Natural killer cell (primary cell): ENCODE data around the gene DVL3. TPM values are rescaled to one million over a fixed set of nuclear protein-coding genes. Genes with fewer than 3 reads are reported as not detected.
A peak's percentile ranks its signal among the peaks of the same experiment; 100 is the strongest.
"Not testable (repeated sequence)": the region's sequence is repeated elsewhere in the genome, so short reads cannot be mapped to it uniquely, and the experiment has no call there.

Experiments used
- ATAC-seq, 3 donors: fragments of 150-1000 bp in 2 of 3; fragments of 200-7000 bp in 1 of 3; cut with Tn5 transposase; 1 replicate in 1 of 3; 2 replicates in 2 of 3; pipeline ENCODE4 v1.10.0; 2021; ENCODE audit warnings: mild to moderate bottlenecking in 2 of 3, moderate library complexity in 2 of 3
- DNase-seq, 2 donors: peaks; one replicate each; pipeline versions ENCODE4 v3.0.0 to v3.0.0-alpha.2; 2013 to 2021; ENCODE audit warnings: mixed read lengths in 1 of 2
- H3K27ac ChIP-seq: one replicate; pipeline ENCODE4 v1.5.1; 2013; ENCODE audit warnings: mild to moderate bottlenecking, low read length
- H3K27me3 ChIP-seq: one replicate; pipeline ENCODE4 v1.6.1; 2013; ENCODE audit warnings: low read length; ENCODE audit not compliant: control insufficient read depth, insufficient read depth
- H3K36me3 ChIP-seq: one replicate; pipeline ENCODE4 v1.6.1; 2013; ENCODE audit warnings: low read length; ENCODE audit not compliant: control insufficient read depth, insufficient read depth
- H3K4me1 ChIP-seq: one replicate; pipeline ENCODE4 v1.6.1; 2013; ENCODE audit warnings: low read length; ENCODE audit not compliant: control insufficient read depth, insufficient read depth
- H3K4me3 ChIP-seq: one replicate; pipeline ENCODE4 v1.5.1; 2013; ENCODE audit warnings: low read length
- H3K9me3 ChIP-seq: one replicate; pipeline ENCODE4 v1.6.1; 2013; ENCODE audit warnings: low read length; ENCODE audit not compliant: control insufficient read depth, insufficient read depth
- H3K27ac Mint-ChIP-seq, 2 donors: one replicate each; pipeline ENCODE4 v1.8.0; 2022; ENCODE audit warnings: mild to moderate bottlenecking in 2 of 2, mixed read lengths in 2 of 2, moderate library complexity in 1 of 2
- H3K27me3 Mint-ChIP-seq, 2 donors: one replicate each; pipeline ENCODE4 v1.8.0; 2022; ENCODE audit warnings: low read depth in 2 of 2, mixed read lengths in 2 of 2
- H3K36me3 Mint-ChIP-seq: one replicate; pipeline ENCODE4 v1.8.0; 2022; ENCODE audit warnings: mixed read lengths
- H3K4me1 Mint-ChIP-seq, 2 donors: one replicate each; pipeline ENCODE4 v1.8.0; 2022; ENCODE audit warnings: mixed read lengths in 2 of 2
- H3K4me3 Mint-ChIP-seq: one replicate; pipeline ENCODE4 v1.8.0; 2022; ENCODE audit warnings: mild to moderate bottlenecking, moderate library complexity, mixed read lengths
- H3K9me3 Mint-ChIP-seq, 2 donors: one replicate each; pipeline ENCODE4 v1.8.0; 2022; ENCODE audit warnings: mixed read lengths in 2 of 2
- WGBS: methylation state at CpG from one replicate; pipeline ENCODE4 v1.1.7; 2013; ENCODE audit warnings: missing lambda C conversion rate; ENCODE audit not compliant: insufficient coverage; 5-methylcytosine and 5-hydroxymethylcytosine counted together
- intact Hi-C: fragments of 100-400 bp; cut with micrococcal nuclease; formaldehyde crosslinking; loops from one replicate; pipeline ENCODE4 v1.14.2; 2022
- total RNA-seq, 4 donors: library from RNA; stranded (reverse); fragments of 120-200 nt in 1 of 4; gene quantifications; one replicate each; pipeline versions ENCODE4 v1.2.3 to v1.2.4, GENCODE V29; 2013 to 2022
- TF ChIP-seq, protein P1 (sequence below): fragments of 200-600 bp; IDR thresholded peaks from one replicate; pipeline ENCODE4 v1.8.0; 2022; ENCODE audit warnings: antibody characterized with exemption

The DVL3 gene
- total RNA-seq, 3 donors from 2014 or later (not counting 1 experiment from before 2014, with no cell fraction given): 59.1 to 77.5 (median 59.7) TPM

DNA sequence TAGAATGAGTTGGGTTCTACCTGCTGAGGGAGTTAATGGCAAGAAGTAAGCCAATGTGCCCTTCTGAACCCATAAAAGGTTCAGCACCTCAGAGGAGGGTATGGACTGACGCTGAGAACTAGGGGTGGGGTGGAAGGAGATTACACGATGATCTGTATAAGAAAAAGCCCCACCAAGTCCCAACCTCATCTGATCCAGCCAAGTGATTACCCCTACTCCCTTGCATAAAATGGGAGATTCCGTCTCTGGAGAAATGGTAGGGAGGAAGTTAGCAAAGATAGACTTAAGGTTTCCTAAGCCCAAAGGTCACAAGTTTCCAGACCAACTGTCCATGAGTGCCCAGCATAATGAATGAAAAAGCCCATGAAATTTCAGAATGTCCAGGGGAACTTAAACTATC lies 7.1 kb upstream of the DVL3 start:
- H3K4me3 ChIP-seq: no peak overlapping the region
- Mint-ChIP-seq H3K27ac (no peak overlapping the region), H3K4me3 (no peak overlapping the region), H3K9me3 (no peaks in the 10 kb centered on the region), H3K27me3 (no peaks in the 10 kb centered on the region), H3K36me3 (no peaks in the 10 kb centered on the region), H3K4me1 (no peaks in the 10 kb centered on the region)
- WGBS: 100% methylated on average over 1 of the region's 3 CpGs
- peaks cover 32% of the 10 kb centered on the region for H3K36me3 ChIP-seq
- intact Hi-C loops: no loop called here
- H3K27ac ChIP-seq: no peak overlapping the region
- H3K27me3 ChIP-seq: no peaks in the 10 kb centered on the region
- ATAC-seq (no peak), DNase-seq (no peak)
- H3K4me1 ChIP-seq: no peaks in the 10 kb centered on the region
- TF ChIP-seq, protein P1, sequence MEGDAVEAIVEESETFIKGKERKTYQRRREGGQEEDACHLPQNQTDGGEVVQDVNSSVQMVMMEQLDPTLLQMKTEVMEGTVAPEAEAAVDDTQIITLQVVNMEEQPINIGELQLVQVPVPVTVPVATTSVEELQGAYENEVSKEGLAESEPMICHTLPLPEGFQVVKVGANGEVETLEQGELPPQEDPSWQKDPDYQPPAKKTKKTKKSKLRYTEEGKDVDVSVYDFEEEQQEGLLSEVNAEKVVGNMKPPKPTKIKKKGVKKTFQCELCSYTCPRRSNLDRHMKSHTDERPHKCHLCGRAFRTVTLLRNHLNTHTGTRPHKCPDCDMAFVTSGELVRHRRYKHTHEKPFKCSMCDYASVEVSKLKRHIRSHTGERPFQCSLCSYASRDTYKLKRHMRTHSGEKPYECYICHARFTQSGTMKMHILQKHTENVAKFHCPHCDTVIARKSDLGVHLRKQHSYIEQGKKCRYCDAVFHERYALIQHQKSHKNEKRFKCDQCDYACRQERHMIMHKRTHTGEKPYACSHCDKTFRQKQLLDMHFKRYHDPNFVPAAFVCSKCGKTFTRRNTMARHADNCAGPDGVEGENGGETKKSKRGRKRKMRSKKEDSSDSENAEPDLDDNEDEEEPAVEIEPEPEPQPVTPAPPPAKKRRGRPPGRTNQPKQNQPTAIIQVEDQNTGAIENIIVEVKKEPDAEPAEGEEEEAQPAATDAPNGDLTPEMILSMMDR: no peak
- H3K9me3 ChIP-seq: no peaks in the 10 kb centered on the region

DNA sequence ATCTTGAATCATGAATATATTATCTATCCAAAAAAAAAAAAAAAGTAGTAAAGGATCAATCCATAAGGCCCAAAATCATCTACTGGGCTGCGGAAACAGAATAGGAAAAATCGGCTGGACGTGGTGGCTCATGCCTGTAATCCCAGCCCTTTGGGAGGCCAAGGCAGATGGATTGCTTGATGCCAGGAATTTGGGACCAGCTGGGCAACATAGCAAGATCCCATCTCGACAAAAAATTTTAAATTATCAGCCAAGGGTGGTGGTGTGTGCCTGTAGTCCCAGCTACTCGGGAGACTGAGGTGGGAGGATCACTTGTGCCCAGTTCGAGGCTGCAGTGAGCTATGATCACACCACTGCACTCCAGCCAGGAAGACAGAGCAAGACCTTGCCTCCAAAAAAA lies 6.1 kb upstream of the DVL3 start:
- no peak for ATAC-seq
- Histone ChIP-seq H3K4me3 (no peak overlapping the region), H3K4me1 (no peaks in the 10 kb centered on the region), H3K9me3 (no peaks in the 10 kb centered on the region), H3K27ac (no peak overlapping the region), H3K36me3 (peaks cover 21% of the 10 kb centered on the region), H3K27me3 (no peaks in the 10 kb centered on the region)
- Mint-ChIP-seq H3K27me3 (no peaks in the 10 kb centered on the region), H3K27ac (no peak overlapping the region), H3K9me3 (no peaks in the 10 kb centered on the region), H3K4me3 (no peak overlapping the region), H3K36me3 (no peaks in the 10 kb centered on the region), H3K4me1 (no peaks in the 10 kb centered on the region)
- no peak for DNase-seq
- TF ChIP-seq, protein P1: no peak
- intact Hi-C loops: no loop called here
- WGBS: 94% methylated on average over 6 of the region's 6 CpGs

DNA sequence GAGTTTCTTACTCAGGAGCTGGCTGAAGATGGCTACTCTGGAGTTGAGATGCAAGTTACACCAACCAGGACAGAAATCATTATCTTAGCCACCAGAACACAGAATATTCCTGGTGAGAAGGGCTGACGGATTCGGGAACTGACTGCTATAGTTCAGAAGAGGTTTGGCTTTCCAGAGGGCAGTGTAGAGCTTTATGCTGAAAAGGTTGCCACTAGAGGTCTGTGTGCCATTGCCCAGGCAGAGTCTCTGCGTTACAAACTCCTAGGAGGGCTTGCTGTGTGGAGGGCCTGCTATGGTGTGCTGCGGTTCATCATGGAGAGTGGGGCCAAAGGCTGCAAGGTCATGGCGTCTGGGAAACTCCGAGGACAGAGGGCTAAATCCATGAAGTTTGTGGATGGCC lies 5.4 kb upstream of the DVL3 start:
- 90% methylated on average over 6 of the region's 6 CpGs for whole genome bisulfite sequencing
- H3K4me3 Mint-ChIP-seq, H3K27ac Mint-ChIP-seq, ATAC-seq, H3K27me3 ChIP-seq, H3K36me3 Mint-ChIP-seq, H3K27ac ChIP-seq, H3K27me3 Mint-ChIP-seq, H3K4me1 ChIP-seq, H3K4me1 Mint-ChIP-seq, H3K9me3 Mint-ChIP-seq, H3K4me3 ChIP-seq, H3K9me3 ChIP-seq, DNase-seq, intact Hi-C loops: not testable (repeated sequence)
- peaks cover 15% of the 10 kb centered on the region for H3K36me3 ChIP-seq

DNA sequence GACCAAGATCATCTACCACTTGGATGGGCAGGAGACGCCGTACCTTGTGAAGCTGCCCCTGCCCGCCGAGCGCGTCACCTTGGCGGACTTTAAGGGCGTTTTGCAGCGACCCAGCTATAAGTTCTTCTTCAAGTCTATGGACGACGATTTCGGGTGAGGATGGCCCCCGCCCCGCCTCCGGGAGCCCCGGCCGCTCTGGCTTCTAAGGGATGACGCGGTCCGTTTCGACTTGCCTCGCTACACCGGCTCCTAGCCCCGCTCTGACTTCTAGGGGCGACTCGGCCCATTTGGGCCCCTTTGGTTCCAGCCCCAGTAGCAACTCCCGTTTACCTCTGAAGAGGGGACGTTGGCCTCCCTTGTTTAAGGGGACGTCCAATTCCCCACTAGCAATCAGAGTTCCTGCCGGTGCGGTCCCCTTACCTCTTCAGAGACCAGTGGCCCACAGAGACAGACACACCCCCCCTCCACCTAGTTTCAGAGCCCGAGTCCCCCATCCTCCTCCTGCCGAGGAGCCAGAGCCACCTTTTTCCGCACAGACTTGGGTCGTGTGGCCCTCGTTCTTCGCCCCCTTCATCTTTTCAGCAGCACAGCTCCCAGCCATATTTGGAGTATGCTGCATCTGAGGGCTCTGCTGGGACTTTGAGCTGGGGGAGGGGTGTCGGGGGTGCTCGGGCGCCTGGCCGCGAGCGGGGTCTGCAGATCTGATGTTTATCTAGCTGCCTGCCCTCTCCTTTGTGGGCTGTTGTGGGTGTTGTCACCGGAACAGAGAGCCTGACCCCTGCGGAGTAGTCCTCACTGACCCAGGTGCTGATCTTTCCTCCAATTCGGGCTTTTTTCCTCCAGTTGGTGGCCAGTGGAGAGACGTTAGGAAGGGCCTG lies 706 bp downstream of the DVL3 start:
- TF ChIP-seq, protein P1: no peak
- H3K27ac Mint-ChIP-seq: peak overlapping the region; percentile 78 to 92
- H3K27ac ChIP-seq: peak overlapping the region; percentile 79
- no peaks in the 10 kb centered on the region for H3K36me3 Mint-ChIP-seq
- H3K4me3 Mint-ChIP-seq: peak overlapping the region; percentile 94
- H3K27me3 Mint-ChIP-seq: no peaks in the 10 kb centered on the region
- H3K36me3 ChIP-seq: no peaks in the 10 kb centered on the region
- H3K9me3 ChIP-seq: no peaks in the 10 kb centered on the region
- peak; percentile 35 to 58 for DNase-seq
- H3K27me3 ChIP-seq: no peaks in the 10 kb centered on the region
- WGBS: 0% methylated on average over 47 of the region's 47 CpGs
- peak; percentile 50 to 70 (median 54) for ATAC-seq
- H3K4me1 ChIP-seq: peaks cover 45% of the 10 kb centered on the region
- H3K4me1 Mint-ChIP-seq: peaks cover 32 to 37% of the 10 kb centered on the region in 2 donors
- intact Hi-C loops: loop anchor here (2.0 kb wide), 1 partner anchor 21 kb away; the partner anchor contains the start of gene EIF2B5
- peak overlapping the region; percentile 98 for H3K4me3 ChIP-seq
- H3K9me3 Mint-ChIP-seq: no peaks in the 10 kb centered on the region
